NCI-H82 treated with DMSO at 0.1 percent for 48 hours (cell line): ENCODE data around the gene CTBP2.

Experiments
- DNase-seq: peaks from one replicate; lab custom pipeline; 2025; ENCODE audit not compliant: unreplicated experiment; lab: John Stamatoyannopoulos, UW

Gene CTBP2

DNA sequence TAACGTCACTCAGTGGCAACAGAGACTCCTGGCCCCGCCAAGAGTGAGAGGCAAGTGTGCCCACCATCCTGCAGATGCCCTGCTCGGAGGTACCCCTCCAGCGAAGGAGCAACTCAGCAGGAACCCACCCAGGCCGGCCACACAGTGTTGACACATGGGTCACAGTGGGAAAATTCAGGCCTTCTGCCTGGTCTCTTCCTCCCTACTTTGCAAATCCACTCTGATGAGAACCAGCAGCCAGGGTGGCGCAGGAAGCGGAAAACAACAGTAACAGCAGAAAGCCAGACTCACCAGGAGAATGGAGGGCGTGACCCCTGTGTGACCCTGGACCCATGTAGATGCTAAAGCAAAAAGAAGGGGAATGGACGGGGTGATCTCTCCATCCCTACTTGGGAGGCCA lies 53.8 kb downstream of the CTBP2 start:
- DNase-seq = no peak

DNA sequence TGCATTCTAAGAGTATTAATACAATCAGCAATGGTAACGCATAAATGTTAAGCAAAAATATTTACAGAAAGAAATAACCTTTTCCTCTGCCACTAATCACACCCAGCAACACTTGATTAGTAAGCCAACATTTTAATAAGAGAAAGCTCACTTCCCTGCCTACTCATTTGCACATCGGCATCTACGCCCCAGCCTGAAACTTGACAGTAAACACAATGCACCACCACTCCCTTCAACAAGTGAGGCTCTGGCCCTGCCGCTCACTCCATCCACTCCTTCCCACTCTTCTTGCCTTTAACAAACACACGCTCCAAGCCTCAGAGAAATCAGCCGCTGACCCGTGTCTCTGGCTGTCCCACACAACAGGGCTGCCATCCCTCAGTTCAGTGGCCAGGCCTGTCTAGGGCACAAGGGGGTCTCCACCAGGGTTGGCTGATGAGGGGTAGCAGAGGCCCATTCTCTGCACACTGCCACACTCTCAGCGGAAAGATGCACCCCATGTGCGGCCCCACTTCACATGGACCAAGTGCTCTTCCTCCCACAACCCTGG lies 54.6 kb downstream of the CTBP2 start:
- no peak for DNase-seq

GRCh38 chr10:125105155-125105554 lies 55.2 kb downstream of the CTBP2 start:
- no peak for DNase-seq

GRCh38 chr10:125104559-125104958 lies 55.8 kb downstream of the CTBP2 start:
- no peak for DNase-seq

- DNase-seq = no peak
These were observed 56.4 kb downstream of the CTBP2 start for GRCh38 chr10:125103924-125104323.

DNA sequence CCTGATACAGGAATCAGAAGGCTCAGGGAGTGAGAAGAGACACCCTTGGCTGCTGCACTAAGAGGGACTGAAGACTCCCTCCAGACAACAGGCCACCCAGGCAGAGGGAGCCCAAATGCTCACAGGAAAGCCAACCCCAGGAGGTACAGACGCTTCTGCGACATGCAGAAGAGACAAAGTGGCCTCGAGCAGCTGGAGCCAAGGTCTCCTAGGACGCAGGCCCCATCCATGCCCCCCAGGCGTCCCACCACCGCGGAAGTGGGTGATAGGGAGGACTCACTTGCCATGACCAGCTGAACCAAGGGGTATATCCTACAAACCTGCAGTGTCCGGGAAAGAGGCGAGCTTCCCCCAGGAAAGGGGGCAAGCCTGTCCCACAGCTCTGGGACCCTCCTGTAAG lies 56.9 kb downstream of the CTBP2 start:
- no peak for DNase-seq

DNA sequence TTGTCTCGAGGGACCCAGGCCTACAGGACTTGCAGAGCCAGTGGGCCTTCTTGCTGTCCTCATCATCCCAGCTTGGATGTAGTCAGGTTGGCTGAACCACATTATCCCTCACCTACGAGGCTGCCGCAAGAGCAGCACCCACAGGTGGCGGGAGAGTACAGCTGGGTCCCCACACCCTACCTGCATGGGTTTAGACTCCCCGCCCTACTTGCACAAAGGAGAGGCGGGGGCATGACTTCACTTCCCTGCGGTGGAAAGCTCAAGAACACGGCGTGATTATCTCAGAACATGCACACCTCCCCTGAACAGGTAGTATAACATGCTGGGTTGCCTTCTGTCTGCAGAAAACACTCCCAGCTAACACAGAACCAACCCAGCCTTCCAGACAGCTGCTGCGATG lies 57.5 kb downstream of the CTBP2 start:
- DNase-seq = no peak

DNA sequence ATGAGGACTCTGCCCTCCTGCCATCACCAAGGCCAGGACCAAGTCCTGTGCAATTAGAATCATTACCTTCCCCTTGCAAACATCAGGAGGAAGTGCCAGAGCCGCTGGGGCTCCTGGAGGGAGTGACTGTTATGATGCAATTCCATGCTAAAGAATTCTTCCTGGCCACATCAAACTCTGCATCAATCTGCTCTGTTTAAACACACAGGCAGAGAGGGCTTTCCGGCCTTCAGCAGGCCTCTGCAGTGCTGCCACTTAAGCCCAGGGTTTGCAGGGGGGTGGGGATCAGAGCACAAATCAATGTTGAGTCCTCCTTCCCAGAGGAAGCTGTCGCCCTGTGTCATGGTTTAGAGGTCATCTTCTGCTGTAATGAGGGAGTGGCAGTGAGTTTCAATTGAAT lies 58.1 kb downstream of the CTBP2 start:
- no peak for DNase-seq

DNA sequence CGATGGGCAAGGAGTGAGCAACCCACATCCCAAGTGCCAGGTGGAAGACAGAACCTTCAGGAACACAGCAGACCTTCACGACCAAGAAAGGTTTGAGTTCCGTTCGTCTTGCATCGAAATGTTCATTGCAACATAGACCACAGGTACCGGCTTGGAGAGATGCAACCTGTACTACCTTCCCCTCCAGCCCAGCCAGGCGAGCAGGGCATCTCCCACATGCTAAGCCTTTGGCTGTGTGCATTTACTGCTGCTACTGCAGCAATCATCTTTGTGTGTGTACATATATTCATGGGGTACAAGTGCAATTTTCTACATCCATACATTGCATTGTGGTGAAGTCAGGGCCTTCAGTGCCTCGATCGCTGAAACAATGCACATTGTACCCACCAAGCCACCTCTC lies 58.8 kb downstream of the CTBP2 start:
- DNase-seq = no peak

DNA sequence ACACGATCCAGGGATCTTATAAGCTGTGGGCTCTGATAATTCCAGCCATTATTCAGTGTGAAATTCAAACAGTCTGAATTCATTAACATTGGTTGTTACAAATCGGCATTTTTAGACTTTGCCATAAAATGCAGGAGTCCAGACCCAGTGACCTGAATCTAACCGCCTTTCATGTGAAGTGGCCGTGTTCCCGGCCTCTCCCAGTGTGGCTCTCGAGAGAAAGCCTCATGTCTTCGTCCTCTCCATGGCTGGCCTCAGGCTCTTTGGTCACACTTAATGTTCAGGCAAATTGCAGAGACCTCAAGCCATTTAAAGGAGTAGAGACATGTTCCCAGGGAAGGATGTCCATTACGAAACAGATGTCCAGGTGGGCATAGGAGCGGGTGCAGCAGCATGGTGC lies 59.3 kb downstream of the CTBP2 start:
- DNase-seq = no peak

DNA sequence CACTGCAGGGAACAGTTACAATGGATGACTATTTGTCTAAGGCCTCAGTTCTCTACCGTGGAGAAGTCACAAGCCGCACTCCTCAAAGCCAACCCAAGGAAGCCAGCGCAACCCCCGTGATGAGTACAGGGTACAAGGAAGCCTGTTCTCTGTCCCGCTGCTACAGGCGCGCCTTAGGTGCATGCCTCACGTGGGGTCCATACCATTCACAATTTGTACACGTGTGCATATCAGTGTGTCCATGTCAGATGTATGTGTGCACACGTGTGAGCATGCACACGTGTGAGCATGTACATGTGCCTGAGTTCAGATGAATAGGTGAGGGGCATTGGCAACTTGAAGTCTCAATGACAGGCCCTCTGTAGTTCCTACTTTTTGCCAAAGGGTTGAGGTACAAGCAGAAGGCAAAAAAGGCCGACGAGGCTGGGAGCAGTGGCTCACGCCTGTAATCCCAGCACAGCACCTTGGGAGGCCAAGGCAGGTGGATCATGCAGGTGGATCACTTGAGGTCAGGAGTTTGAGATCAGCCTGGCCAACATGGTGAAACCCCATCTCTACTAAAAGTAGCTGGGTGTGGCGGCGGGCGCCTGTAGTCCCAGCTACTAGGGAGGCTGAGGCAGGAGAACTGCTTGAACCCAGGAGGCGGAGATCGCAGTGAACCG lies 62.8 kb downstream of the CTBP2 start:
- DNase-seq = no peak

GRCh38 chr10:125096975-125097374 lies 63.4 kb downstream of the CTBP2 start:
- DNase-seq = no peak

DNA sequence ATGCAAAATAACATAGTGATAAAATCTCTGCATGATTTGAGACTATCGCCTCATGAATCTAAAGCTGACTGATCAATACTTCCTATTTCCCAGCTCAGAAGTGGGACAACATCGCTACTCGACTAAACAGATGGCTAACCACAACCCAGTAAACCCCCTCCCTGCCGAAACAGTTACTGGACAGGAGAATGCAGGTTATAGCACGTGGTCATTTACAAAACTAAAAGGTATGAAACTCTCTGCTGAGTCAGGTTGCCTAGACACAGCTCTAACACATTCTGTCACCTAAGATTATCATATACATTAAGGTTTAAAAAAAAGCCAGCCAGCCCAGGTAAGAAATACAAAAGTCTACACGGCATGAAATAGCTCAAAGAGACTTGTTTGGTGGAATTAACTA lies 64.0 kb downstream of the CTBP2 start:
- DNase-seq = no peak

- no peak for DNase-seq
These were observed 64.6 kb downstream of the CTBP2 start for GRCh38 chr10:125095776-125096175.

- no peak for DNase-seq
These were observed 65.1 kb downstream of the CTBP2 start for GRCh38 chr10:125095228-125095627.

DNA sequence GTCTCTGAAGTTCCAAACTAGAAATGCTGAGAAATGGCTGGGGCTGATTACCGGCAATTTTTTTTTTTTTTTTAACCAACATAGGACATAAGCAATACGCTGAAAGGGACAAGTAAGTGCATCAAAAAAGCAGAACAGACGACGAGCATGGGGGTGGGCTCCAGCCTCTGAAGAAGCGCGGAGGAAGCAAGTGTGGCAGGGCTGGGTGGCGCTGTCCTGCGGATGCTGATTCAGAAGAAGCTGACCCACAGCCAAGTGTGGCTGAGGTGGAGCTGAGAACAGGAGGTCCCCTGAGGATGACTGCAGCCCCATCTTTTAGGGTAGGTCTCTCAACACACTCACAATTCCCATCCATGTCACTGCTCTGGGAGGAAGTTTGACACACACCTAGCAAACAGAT lies 65.6 kb downstream of the CTBP2 start:
- DNase-seq = no peak

- no peak for DNase-seq
These were observed 66.2 kb downstream of the CTBP2 start for GRCh38 chr10:125093974-125094705.

DNA sequence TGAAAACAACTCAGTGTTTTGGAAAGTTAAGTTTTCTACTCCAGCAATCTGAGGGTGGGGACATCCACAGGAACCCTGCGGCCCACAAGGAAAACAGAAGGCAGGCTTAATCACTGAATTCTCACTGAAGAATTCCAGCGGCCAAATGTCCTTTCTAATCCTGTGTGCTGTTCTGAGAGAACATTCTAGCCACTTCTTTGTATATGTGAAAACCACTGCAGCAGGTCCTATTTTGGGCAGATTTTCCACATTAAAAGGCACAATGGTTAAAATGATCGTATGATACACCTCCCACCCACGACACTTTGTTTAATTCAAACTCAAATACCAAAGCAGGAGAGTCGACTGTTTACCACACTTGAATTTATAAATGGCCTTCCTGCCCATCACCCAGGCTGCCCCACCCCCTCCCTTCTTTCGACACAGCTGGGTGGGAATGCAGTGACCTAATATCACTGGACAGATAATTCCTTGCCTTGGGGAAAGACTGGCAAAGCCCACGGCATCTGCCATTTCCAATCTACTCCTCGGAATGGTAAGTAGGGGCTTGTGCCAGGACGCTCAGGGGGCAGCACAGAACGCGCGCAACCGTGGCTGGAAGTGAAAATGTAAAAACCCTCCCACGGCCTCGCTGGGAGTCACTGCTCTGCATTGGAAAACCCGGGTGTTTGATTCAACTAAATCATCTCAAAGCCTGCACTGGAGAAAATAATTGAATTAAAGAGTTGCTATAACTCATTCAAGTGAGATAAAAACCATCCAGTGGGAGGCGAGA lies 67.0 kb downstream of the CTBP2 start:
- DNase-seq = no peak

DNA sequence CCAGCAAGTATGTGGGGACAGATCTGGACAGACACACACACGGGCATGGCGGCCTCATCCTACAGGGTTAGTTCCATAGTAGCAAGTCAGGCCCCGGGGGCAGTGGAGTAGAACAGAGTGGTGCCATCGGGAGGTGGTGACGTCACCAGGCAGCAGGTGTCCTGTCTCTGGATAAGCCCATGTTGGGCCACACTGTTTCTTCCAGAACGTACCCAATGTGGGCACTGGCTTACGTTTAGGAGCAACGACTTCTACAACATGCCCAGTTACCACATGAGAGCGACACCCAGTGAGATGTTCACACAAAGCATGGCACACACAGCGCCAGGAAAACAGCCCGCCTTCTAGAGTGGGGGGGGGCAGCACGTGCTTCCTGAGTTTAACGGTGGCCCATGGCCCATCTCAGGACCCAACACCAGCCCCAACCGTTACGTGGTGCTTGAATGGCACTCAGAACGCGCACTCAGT lies 67.8 kb downstream of the CTBP2 start:
- no peak for DNase-seq

DNA sequence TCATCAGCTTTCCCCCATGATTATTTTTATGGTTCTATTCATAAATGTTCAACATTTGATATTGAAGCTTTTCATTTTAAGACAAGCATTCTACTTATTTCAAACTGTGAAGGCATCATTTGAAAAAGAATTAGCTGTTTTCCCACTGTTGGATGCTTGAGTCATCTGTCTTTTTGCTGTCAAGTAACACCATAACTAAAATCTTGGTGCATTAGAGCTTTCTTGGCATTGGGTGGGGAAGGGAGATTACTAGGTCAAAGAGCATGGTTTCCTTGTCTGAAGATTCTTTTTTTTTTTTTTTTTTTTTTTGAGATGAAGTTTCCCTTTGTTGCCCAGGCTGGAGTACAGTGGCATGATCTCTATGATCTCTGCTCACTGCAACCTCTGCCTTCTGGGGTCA lies 68.5 kb downstream of the CTBP2 start:
- DNase-seq = no peak

- DNase-seq = no peak
These were observed 70.9 kb downstream of the CTBP2 start for GRCh38 chr10:125089469-125089868.

DNA sequence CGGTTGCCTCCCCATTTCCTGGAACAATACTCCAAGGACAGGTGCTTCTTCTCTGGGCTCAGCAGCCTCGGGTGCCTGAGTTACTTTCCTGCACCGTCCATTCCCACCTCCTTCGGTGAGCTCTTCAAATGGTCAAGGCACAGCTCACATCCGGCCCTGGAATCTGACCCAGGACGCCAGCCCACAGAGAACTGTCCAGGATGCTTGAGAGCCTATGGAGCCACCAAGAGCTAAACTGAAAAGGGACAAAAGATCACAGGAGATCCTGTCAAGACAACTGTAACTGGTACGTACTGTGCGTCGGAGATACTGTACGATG lies 72.5 kb downstream of the CTBP2 start:
- DNase-seq = no peak
